Neural cell (in vitro differentiated cells): Measurements from ENCODE around the gene IL1RAP. TPM values are rescaled to one million over a fixed set of nuclear protein-coding genes. Genes with fewer than 3 reads are reported as not detected.

ENCODE experiments used
- H2AFZ ChIP-seq: fragments of 200-600, 300-800 bp; sonication (generic), shearing (Covaris generic); 2 replicates; pipeline ENCODE4 v1.6.0; 2014; ENCODE audit warnings: low read depth, mild to moderate bottlenecking, antibody characterized with exemption, low read length, moderate library complexity
- H3F3A ChIP-seq: fragments of 200-600 bp; shearing (Covaris generic); 2 replicates; pipeline ENCODE4 v1.6.1; 2016; ENCODE audit warnings: mild to moderate bottlenecking, moderate library complexity, mixed read lengths, antibody characterized with exemption, low read length; ENCODE audit not compliant: insufficient read depth, poor library complexity, severe bottlenecking
- H3K27ac ChIP-seq: fragments of 200-600, 300-800 bp; sonication (generic), shearing (Covaris generic); 2 replicates; pipeline ENCODE4 v1.5.1; 2014; ENCODE audit warnings: mild to moderate bottlenecking, low read length, moderate library complexity
- H3K27me3 ChIP-seq: fragments of 300-800, 200-600 bp; sonication (generic), shearing (Covaris generic); 2 replicates; pipeline ENCODE4 v1.6.0; 2014; ENCODE audit warnings: mild to moderate bottlenecking, low read depth, low read length, moderate library complexity; ENCODE audit not compliant: insufficient read depth
- H3K36me3 ChIP-seq: fragments of 300-800, 200-600 bp; sonication (generic), shearing (Covaris generic); 2 replicates; pipeline ENCODE4 v1.5.1; 2014; ENCODE audit warnings: mild to moderate bottlenecking, antibody characterized with exemption, low read length, moderate library complexity; ENCODE audit not compliant: insufficient read depth
- H3K4me2 ChIP-seq: fragments of 300-800, 200-600 bp; sonication (generic), shearing (Covaris generic); 2 replicates; pipeline ENCODE4 v1.6.0; 2014; ENCODE audit warnings: mild to moderate bottlenecking, low read length
- H3K4me3 ChIP-seq: fragments of 300-800, 200-600 bp; sonication (generic), shearing (Covaris generic); 2 replicates; pipeline ENCODE4 v1.5.1; 2014; ENCODE audit warnings: mild to moderate bottlenecking, low read length, moderate library complexity
- H3K79me2 ChIP-seq: fragments of 200-600 bp; shearing (Covaris generic); replicated peaks from 2 replicates; pipeline ENCODE4 v1.6.0; 2014; ENCODE audit warnings: mild to moderate bottlenecking, low read length, moderate library complexity; ENCODE audit not compliant: insufficient read depth
- H3K9ac ChIP-seq: fragments of 300-800, 200-600 bp; sonication (generic), shearing (Covaris generic); 2 replicates; pipeline ENCODE4 v1.6.1; 2016; ENCODE audit warnings: mild to moderate bottlenecking, low read length, mixed read lengths
- H3K9me2 ChIP-seq: fragments of 200-600 bp; shearing (Covaris generic); 2 replicates; pipeline ENCODE4 v1.6.1; 2016; ENCODE audit warnings: mild to moderate bottlenecking, low read length, mixed read lengths; ENCODE audit not compliant: insufficient read depth
- H3K9me3 ChIP-seq: fragments of 200-600, 300-800 bp; sonication (generic), shearing (Covaris generic); 2 replicates; pipeline ENCODE4 v1.6.1; 2016; ENCODE audit warnings: mild to moderate bottlenecking, mixed run types, low read length, moderate library complexity, mixed read lengths
- H4K20me1 ChIP-seq: fragments of 200-600 bp; shearing (Covaris generic); 2 replicates; pipeline ENCODE4 v1.6.1; 2016; ENCODE audit warnings: mild to moderate bottlenecking, mixed run types; ENCODE audit not compliant: insufficient read depth
- CTCF ChIP-seq: fragments of 450-650 bp; IDR thresholded peaks from 2 replicates; pipeline ENCODE4 v1.5.1; 2014; ENCODE audit warnings: antibody characterized with exemption, mild to moderate bottlenecking, moderate library complexity; ENCODE audit not compliant: poor library complexity, severe bottlenecking
- EP300 ChIP-seq: fragments of 450-650 bp; conservative IDR thresholded peaks from 2 replicates; pipeline ENCODE4 v1.6.1; 2014; ENCODE audit warnings: antibody characterized with exemption, mild to moderate bottlenecking, moderate library complexity; ENCODE audit not compliant: poor library complexity, severe bottlenecking
- EZH2 ChIP-seq: fragments of 200-600, 300-800 bp; shearing (Covaris generic), sonication (generic); IDR thresholded peaks from 2 replicates; pipeline ENCODE4 v1.6.1; 2014; ENCODE audit warnings: antibody characterized with exemption, low read length, borderline replicate concordance, mild to moderate bottlenecking; ENCODE audit not compliant: insufficient read depth, poor library complexity, severe bottlenecking
- MXI1 ChIP-seq: fragments of 450-650 bp; conservative IDR thresholded peaks from 2 replicates; pipeline ENCODE4 v1.6.1; 2014; ENCODE audit warnings: antibody characterized with exemption, mild to moderate bottlenecking; ENCODE audit not compliant: poor library complexity, severe bottlenecking
- POLR2AphosphoS5 ChIP-seq: IDR thresholded peaks from 2 replicates; pipeline ENCODE4 v1.6.1; 2012
- RAD21 ChIP-seq: fragments of 450-650 bp; conservative IDR thresholded peaks from 2 replicates; pipeline ENCODE4 v1.6.1; 2014; ENCODE audit warnings: antibody characterized with exemption, mild to moderate bottlenecking, moderate library complexity
- REST ChIP-seq: IDR thresholded peaks from 2 replicates; pipeline ENCODE4 v1.6.1; 2012; ENCODE audit warnings: borderline replicate concordance
- SMC3 ChIP-seq: fragments of 450-650 bp; conservative IDR thresholded peaks from 2 replicates; pipeline ENCODE4 v1.6.1; 2014; ENCODE audit warnings: antibody characterized with exemption, mild to moderate bottlenecking, moderate library complexity; ENCODE audit not compliant: poor library complexity
- TAF1 ChIP-seq: IDR thresholded peaks from 2 replicates; pipeline ENCODE4 v1.6.1; 2012; ENCODE audit warnings: low read depth
- polyA plus RNA-seq: library from polyadenylated mRNA; depleted of rRNA; stranded (reverse); fragments of >200 nt; gene quantifications from 2 replicates; pipeline ENCODE4 v1.2.3, GENCODE V29; 2014

The IL1RAP gene
- polyA plus RNA-seq, 1 donor from 2014 or later: 24.6 TPM

- H4K20me1 ChIP-seq: no peaks in the 10 kb centered on the region
- H3K9ac ChIP-seq: no peak overlapping the region
- no peaks in the 10 kb centered on the region for H3F3A ChIP-seq
- no peaks in the 10 kb centered on the region for H3K27me3 ChIP-seq
- no peaks in the 10 kb centered on the region for H3K9me2 ChIP-seq
- TF ChIP-seq TAF1 (no peak), CTCF (no peak), REST (no peak), EP300 (no peak), MXI1 (no peak), RAD21 (no peak), SMC3 (no peak), POLR2AphosphoS5 (no peak), EZH2 (no peak)
- no peaks in the 10 kb centered on the region for H3K9me3 ChIP-seq
- H2AFZ ChIP-seq: no peak overlapping the region
- no peak overlapping the region for H3K27ac ChIP-seq
- H3K4me3 ChIP-seq: no peak overlapping the region
- H3K36me3 ChIP-seq: no peaks in the 10 kb centered on the region
- H3K79me2 ChIP-seq: no peaks in the 10 kb centered on the region
- no peak overlapping the region for H3K4me2 ChIP-seq
Observed at GRCh38 chr3:190624282-190624681, 110.4 kb downstream of the IL1RAP start.

GRCh38 chr3:190626951-190627620 lies 113.2 kb downstream of the IL1RAP start:
- H3K79me2 ChIP-seq: no peaks in the 10 kb centered on the region
- no peaks in the 10 kb centered on the region for H3F3A ChIP-seq
- H3K27me3 ChIP-seq: no peaks in the 10 kb centered on the region
- H3K4me2 ChIP-seq: no peak overlapping the region
- no peaks in the 10 kb centered on the region for H3K9me3 ChIP-seq
- no peaks in the 10 kb centered on the region for H4K20me1 ChIP-seq
- H3K36me3 ChIP-seq: no peaks in the 10 kb centered on the region
- no peak overlapping the region for H2AFZ ChIP-seq
- no peak overlapping the region for H3K4me3 ChIP-seq
- H3K27ac ChIP-seq: no peak overlapping the region
- no peak overlapping the region for H3K9ac ChIP-seq
- no peaks in the 10 kb centered on the region for H3K9me2 ChIP-seq
- TF ChIP-seq REST (no peak), TAF1 (no peak), SMC3 (no peak), CTCF (no peak), EZH2 (no peak), POLR2AphosphoS5 (no peak), EP300 (no peak), MXI1 (no peak), RAD21 (no peak)
